ENCODE measurements around the gene GPS1. TPM values are rescaled to one million over a fixed set of nuclear protein-coding genes. Genes with fewer than 3 reads are reported as not detected.

GPS1 gene
- total RNA-seq, 1 donor from 2014 or later, result 156 TPM

DNA sequence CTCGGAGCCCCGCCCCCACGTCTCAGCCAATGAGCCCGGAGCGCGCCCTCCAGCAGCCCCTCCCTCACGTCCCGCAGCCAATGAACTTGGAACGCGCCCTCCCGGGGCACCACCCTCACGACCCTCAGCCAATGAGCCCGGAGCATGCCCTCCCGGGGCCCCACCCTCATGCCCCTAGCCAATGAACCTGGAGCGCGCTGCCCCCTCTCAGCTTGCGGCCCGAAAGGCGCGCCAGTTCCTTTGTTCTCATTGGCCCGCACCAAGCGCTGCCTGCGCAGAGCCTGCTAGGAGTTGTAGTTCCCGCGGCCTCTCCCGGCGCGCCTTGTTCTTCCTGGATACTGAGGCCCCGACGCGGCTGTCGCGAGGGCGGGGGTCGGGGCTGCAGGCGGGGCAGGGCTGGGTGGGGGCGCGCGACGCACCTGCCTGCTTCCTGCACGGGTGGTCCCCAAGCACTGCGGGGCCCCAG lies 28.7 kb upstream of the GPS1 start, which contains the start of gene LRRC45:
Gene LRRC45 (plus strand): TSS at position 325 of the 466 bp plus-strand sequence. CDS start 339 bp downstream, outside the sequence.
- Mint-ChIP-seq H3K4me1 (peaks cover 18% of the 10 kb centered on the region), H3K9me3 (no peaks in the 10 kb centered on the region), H3K27me3 (ENCODE audit: low read depth) (peaks cover 6% of the 10 kb centered on the region), H3K27ac (ENCODE audit: unreplicated experiment) (peak within 1 kb of the TSS; percentile 84), H3K4me3 (peak within 1 kb of the TSS; percentile 97), H3K36me3 (ENCODE audit: low read depth) (no peaks in the 10 kb centered on the region)
- DNase-seq (ENCODE audit: low read depth, low spot score), result peak; percentile 99
- no peak for TF ChIP-seq CTCF (conservative IDR thresholded peaks at IDR 0.05)

DNA sequence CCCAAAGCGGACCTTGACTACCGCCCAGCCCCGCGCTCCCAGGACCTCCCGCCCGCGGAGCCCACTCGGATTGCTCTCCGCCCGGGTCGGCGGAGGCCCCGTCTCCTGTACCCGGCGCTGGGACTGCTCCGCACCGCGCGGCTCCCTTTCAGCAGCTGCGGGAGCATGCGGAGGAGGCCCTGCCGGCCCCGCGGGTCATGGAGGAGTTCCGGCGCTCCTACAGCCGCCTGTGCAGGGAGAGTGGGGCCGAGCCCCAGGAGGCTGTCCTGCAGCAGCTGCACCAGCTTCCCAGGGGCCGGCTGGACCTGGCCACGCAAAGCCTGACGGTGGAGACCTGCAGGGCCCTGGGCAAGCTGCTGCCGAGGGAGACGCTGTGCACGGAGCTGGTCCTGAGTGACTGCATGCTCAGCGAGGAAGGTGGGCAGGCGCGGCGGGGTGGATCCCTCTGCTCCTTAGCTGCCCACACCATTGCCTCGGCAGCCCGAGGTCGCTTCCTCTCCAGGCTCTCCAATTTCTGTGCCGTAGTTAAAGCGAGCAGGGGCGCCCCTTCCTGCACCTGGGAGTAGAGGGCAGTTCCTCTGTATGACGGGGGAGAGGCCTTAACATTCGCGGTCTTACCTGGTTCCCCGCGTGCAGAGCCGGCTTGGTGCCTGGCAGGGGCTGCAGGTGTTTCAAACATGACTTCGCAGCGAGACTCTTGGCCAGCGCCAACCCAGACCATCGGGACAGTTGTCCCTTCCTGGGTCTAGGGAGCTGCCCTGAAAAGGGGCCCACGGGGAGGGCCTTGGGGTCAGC lies 28.1 kb upstream of the GPS1 start:
- Mint-ChIP-seq H3K27me3 (ENCODE audit: low read depth) (peaks cover 4% of the 10 kb centered on the region), H3K4me3 (peak overlapping the region; percentile 85), H3K4me1 (peaks cover 18% of the 10 kb centered on the region), H3K27ac (ENCODE audit: unreplicated experiment) (no peak overlapping the region), H3K9me3 (no peaks in the 10 kb centered on the region), H3K36me3 (ENCODE audit: low read depth) (no peaks in the 10 kb centered on the region)
- TF ChIP-seq CTCF (conservative IDR thresholded peaks at IDR 0.05), result no peak
- DNase-seq (ENCODE audit: low read depth, low spot score), result no peak

DNA sequence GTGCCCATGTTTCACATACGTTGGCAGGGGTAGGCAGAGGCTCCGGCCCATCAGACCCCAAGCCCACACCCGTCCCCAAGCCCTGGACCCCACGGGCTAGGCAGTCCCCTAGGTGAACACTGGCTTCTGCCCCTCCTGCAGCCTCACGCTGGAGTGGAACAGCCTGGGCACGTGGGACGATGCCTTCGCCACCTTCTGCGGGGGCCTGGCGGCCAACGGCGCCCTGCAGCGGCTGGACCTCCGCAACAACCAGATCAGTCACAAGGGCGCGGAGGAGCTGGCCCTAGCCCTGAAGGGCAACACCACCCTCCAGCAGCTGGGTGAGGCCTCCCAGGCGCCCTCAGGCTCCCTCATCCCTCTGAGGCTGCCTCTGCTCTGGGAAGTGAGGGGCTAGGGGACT lies 26.8 kb upstream of the GPS1 start:
- Mint-ChIP-seq H3K4me1 (peaks cover 18% of the 10 kb centered on the region), H3K36me3 (ENCODE audit: low read depth) (no peaks in the 10 kb centered on the region), H3K9me3 (no peaks in the 10 kb centered on the region), H3K4me3 (peak overlapping the region; percentile 85), H3K27ac (ENCODE audit: unreplicated experiment) (no peak overlapping the region), H3K27me3 (ENCODE audit: low read depth) (peaks cover 4% of the 10 kb centered on the region)
- no peak for DNase-seq (ENCODE audit: low read depth, low spot score)
- TF ChIP-seq CTCF (conservative IDR thresholded peaks at IDR 0.05), result no peak

DNA sequence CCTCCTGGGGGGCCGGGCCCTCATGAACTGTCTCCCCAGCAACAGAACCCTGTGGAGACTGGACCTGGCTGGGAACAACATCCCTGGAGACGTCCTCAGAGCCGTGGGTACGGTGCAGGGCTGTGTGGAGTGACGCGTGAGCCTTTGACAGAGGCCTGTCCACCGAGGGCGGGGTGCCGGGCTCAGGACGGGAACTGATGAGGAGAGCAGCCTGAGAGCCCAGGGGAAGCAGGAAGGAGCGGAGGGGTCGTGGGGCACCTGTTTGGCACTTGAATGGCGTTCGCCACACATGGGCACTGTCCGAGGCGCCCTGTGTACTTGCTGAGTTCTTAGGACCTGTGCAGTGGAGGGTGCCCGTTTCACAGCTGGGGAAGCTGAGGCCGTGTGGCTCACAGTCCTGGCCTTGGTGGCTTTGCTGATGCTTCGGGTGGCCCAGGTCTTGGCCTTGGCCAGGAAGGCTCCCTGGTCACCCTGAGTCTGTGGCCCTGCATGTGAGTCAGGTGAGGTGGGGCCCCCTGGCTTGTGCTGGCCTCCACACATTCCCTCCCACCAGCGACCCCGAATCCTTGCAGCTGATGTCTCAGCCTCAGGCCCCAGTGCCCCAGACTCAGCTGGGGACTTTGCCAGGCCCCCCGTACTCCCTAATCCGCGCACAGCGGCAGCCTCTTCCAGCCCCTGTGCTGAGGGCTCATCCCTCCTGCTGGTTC lies 26.1 kb upstream of the GPS1 start:
- Mint-ChIP-seq H3K9me3 (no peaks in the 10 kb centered on the region), H3K4me1 (peaks cover 18% of the 10 kb centered on the region), H3K4me3 (peak overlapping the region; percentile 85), H3K27ac (ENCODE audit: unreplicated experiment) (peak overlapping the region; percentile 62), H3K27me3 (ENCODE audit: low read depth) (peaks cover 4% of the 10 kb centered on the region), H3K36me3 (ENCODE audit: low read depth) (no peaks in the 10 kb centered on the region)
- no peak for TF ChIP-seq CTCF (conservative IDR thresholded peaks at IDR 0.05)
- no peak for DNase-seq (ENCODE audit: low read depth, low spot score)

DNA sequence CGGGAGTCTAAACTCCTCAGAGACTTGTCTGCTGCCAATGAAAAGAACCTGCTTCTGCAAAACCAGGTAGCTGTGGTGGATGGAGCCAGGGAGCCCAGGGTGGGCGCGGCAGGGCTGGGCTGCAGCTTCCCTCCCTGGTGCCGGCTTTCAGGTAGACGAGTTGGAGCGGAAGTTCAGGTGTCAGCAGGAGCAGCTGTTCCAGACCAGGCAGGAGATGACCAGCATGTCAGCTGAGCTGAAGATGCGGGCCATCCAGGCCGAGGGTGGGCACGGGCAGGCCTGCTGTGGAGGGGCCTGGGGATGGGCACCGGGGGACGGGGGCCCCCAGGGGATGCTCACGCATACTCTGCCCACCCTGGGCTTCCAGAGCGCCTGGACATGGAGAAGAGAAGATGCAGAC lies 23.5 kb upstream of the GPS1 start:
- Mint-ChIP-seq H3K27ac (ENCODE audit: unreplicated experiment) (no peak overlapping the region), H3K9me3 (no peaks in the 10 kb centered on the region), H3K4me1 (peaks cover 10% of the 10 kb centered on the region), H3K36me3 (ENCODE audit: low read depth) (no peaks in the 10 kb centered on the region), H3K4me3 (no peak overlapping the region), H3K27me3 (ENCODE audit: low read depth) (peaks cover 3% of the 10 kb centered on the region)
- no peak for TF ChIP-seq CTCF (conservative IDR thresholded peaks at IDR 0.05)
- no peak for DNase-seq (ENCODE audit: low read depth, low spot score)
